NCI-H146 (cell line): ENCODE measurements around the gene TLK2.
A peak's percentile ranks its signal among the peaks of the same experiment; 100 is the strongest.

Source experiments
- DNase-seq: peaks from one replicate; lab custom pipeline; 2025; lab: John Stamatoyannopoulos, UW

TLK2 gene

DNA sequence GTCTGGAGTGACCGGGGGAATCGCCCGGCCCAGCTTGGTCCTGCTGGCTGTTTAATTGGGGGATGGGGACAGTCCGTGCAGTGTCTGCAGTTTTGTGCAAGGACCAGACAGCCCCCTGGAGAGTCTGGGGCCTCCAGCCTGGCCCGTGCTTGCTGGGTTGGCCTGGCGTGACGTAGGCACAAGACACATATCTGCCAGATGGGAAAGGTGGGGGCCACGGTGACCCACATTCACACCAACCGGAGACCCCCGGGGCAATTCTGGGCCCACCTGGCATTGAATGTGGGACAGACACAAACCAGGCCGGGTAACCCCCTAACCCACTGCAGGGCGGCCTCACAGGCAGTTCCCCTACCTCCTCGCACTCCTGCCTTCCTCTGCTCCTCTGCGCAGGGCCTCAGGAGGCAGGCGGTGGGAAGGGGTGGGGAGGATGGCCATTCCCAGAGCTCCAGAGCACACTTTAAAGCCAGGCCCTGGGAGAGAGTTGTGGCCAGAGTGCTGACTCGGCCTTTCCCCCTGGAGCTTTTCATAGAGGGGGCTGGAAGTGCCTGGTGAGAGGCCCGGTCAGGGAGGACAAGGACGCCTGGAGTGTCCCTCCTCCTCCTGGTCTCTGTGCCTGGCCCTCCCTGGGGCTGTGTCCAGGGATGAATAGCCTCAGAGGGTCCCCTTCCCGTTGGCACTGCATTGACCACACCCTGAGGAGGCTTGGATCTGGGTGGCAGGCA, 150.4 kb downstream of the TLK2 start:
- DNase-seq: no peak

DNA sequence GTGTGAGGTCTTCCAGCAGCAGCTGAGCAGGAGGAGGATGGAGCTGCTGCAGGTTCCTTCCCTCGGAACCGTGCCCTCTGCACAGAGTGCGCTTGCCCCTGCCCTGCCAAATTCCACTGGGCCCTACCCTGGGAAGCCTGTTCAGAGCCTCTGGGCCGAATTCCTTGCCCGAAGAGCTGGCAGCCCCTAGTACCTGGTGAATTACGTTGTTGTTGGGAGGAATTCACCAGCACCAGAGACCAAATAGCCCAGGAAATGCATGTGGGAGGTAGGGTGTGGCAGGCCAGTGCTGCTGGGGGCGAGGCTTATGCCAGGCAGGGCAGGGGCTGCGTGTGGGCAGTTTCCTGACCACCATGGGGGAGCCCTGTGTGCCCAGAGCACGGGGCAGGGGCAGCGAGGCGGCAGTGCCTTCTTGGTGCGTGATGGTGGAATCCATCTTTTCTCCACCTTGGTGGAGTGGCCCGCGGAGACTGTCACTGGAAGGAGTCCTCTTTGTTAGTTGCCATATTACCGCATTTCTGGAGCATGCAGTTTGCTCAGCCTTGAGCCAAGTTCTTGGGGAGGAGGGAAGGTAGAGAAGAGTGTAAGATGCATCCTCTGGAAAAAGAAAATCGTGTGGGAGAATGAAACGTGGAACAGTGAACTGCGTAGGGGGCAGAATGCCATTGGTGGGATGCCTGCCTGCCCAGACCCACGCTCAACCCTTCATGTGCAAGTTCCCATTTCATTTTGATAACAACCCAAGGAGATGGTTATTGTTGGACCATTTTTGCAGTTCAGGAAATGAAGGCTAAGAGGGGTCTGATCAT, 151.1 kb downstream of the TLK2 start:
- DNase-seq: no peak

DNA sequence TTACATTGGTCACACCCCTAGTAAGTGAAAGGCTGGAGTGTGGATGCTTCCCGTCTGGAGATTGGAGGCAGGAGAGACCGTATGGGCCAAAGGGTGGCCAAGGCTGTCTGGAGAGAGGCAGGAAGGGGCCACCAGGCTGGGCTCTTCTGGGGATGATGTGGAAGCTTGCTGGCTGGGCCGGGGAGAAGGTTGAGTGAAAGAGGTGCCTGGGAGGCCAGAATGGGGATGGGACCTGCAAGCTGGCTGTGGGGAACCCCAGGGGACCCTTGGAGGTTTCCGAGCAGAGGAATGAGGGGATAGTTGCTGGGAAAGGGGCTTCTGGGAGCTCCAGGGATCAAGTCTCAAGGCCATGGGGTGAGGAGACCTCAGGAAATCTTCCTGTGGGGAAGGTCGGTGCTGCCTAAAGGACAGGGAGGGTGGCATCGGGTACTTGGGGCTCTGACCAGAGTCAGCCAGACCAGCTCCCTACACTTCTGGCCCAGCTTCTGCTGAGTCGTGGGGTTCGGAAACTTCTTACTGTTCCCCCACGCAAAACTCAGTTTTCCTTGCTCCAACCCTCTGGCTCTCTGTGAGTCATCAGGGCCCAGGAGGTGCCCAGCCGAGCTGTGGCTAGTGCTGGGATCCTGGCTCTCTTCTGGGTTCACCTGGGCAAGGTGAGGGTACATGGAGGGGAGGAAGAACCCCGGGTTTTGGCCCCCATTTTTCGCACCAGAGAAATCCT, 151.9 kb downstream of the TLK2 start:
- no peak for DNase-seq

DNA sequence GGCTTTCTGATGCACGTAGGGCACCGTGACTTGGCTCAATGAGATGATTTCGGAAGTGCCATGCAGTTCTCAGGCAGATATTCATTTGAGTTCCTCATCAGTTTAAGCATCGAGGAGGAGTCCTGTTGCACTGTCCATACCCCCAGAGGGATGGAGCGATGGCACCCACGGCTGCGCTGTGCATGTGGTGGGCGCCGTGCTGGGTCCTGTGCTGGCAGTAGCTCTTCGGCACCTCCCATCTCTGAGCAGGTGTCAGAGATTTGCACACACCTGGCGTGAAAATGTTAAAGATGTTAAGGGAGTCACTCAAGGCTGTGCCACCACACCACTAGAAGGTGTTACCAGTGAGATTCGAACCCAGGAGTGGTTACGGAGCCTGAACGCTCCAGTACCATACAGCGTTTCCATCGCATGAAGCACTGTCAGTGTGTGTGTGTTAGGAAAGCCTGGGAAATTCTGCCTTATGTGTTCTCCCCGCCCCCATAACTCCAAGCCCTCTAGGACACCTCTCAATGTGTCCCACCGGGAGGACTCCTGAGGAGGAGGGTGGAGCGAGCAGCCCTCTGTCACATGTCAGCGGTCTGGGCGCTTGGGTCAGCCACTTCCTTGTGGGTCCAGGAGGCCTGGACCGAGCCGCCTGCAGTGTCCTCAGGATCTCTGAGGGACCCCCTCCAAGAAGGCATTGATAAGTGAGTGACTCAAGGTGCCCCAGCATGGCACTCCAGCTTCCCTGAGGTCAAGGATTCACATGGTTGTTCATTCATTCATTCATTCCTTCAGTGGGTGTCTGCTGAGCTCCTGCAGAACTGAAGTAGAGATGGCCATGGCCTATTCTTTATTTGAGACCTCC, 152.7 kb downstream of the TLK2 start:
- DNase-seq: no peak

DNA sequence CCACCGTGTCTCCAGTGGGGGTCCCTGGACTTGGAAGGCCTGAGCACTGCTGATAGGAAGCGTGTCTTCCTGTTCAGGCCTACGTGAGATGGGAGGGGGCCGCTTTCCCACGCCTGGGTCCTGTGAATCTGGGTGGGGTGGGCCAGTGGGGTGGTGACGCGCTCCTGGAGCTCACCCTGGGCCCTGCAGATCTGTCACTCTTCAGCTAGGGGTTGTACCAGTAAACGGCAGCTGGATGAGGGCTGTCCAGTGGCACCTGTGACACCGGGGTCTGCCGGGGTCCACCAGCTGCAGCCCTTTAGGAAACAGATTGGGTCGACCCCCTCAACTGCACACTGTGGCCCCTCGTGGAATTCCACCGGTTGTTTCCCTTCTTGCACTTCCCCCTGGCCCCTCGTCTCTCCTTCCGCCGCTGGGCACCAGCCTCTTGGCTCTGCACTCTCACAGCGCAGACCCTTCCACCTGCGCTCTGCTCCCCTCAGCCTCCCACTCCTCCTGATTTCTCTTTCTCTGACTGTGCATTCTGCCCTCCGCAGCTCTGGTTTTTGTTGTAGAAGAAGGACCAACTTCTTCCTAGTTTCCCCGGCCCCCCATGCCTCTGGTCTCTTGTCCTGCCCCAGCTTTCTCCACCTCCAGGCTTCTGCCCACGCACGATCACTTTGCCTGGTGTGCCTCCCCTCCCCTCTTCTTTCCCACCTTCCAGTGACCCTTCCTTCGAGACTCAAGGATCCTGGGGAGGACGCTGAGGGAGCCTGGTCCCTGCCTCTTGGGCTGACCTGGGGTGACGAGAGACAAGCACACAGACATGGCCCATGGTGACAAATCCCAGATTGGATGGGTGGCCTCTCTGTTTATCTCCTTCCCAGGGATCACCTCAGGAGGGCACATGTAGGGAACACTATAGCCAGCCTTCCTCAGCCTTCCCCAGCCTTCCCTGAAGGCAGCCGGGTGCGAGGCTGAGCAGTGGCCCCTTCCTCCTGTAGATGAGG, 153.6 kb downstream of the TLK2 start:
- DNase-seq: no peak

DNA sequence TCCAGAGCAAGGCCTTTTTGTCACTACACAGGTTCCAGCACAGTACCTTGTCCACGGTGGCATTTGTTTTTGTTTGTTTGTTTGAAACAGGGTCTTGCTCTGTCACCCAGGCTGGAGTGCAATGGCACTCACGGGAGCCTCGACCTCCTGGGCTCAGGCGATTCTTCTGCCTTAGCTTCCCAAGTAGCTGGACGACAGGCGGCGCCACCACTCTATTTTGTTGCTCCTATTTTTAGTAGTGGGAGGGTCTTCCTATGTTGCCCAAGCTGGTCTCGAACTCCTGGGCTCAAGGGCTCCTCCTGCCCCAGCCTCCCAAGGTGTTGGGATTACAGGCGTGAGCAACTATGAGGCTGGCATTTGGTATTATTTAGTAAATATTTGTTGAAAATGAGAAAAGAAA, 159.2 kb downstream of the TLK2 start:
- DNase-seq: no peak

DNA sequence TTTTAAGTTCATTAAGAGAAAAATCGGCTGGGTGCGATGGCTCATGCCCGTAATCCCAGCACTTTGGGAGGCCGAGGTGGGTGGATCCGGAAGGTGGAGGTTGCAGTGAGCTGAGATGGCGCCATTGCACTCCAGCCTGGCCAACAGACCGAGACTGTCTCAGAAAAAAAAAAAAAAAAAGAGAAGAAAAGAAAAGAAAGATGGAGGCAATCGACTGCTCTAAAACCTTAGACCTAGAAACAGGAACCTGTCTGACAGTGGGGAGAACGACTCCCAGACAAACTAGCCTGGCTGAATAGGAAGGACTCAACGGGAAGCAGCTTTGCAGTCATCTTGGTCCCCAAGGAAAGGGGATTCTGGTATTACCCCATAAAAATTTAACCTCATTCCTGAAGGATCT, 162.5 kb downstream of the TLK2 start:
- no peak for DNase-seq

DNA sequence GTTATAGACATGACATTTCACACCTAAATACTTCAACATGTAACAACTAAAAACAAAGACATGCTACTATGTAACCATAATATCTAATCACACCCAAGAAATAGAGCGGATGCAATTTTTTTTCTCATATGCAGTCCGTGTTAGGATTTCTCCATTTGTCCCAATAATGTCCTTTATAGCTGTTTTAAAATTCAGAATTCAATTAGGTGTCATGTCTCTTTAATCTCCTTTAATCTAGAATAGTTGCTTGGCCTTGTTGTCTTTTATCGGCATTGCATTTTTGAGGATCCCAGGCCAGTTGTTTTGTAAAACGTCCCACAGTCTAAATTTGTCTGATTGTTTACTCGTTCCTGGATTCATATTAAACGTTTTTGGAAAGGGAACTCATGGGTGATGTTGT, 163.3 kb downstream of the TLK2 start:
- no peak for DNase-seq

DNA sequence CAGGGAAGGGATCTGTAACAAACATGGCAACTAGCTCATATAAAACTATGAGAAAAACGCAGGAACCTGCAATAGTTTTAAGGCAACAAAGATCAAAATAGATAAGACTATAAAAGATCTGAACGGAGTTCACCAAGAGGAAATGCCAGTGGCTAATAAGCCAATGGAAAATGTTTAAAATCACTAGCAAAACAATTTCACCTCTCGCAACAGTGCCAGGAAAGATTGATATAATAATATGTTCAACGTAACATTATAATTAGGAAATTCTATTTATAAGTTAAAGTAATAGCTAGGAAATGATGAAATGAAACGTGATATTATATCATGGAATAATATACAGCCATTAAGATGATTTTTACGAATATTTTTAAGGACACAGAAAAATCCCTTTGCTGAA, 164.9 kb downstream of the TLK2 start:
- DNase-seq: no peak

DNA sequence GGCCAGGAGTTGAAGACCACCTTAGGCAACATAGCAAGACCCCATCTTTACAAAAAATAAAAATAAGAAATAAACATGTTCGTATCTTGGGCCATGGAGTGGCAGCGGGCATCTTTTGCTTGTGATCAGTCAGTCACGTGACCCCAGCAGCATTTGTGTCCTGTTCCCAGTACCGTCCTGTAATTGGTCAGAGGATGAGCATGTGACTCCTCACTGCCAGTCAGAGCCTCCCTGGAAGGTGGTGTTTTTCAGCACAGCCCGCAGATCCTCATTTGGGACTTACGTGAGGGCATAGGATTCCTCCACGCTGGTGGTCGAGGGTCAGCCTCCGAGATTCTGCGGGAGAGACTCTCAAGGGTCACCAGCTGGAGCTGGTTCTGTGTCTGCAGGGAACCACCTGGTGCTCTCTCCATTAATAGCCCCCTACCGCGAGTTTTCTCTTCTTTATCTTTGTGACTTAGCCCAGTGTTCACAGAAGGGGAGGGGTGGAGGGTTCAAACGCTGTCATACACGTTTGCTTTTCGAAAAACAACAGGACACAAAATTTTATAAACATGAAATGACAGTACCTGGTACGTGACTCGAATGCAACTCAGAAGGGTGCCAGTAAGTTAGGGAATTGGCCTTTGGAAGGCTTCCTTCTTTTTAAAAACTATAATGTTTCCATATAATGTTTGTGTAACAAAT, 166.0 kb downstream of the TLK2 start:
- DNase-seq: peak; percentile 92

DNA sequence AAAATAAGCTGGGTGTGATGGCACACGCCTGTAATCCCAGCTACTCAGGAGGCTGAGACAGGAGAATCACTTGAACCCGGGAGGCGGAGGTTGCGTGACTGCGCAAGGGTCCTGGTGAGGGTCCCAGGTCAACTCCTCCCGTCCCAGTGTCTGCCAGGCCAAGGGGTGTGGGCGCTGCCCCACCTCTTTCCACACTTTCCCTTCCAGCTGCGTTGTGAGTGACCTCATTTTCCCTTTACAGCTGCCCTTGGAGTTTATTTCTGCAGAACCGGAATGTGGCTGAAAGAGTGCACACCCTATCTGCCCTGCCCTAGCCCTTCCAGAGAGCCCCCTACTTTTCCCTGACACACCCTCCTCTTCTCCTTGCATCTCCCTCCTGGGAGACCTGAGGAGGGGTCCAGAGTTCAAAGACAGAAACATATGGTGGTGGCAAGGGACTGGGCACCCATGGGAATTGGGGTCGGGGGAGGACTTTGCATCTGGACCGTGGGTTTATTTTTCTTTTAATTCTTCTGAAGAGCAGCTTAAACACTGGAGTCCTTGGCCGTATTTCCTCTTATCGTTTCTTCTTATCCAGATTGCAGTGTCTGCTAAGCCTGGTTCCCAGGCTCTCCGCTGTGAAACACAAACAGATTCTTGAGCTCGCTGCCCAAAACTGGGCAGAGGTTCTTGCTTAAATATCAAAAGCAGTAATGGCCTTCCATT, 169.8 kb downstream of the TLK2 start:
- no peak for DNase-seq

DNA sequence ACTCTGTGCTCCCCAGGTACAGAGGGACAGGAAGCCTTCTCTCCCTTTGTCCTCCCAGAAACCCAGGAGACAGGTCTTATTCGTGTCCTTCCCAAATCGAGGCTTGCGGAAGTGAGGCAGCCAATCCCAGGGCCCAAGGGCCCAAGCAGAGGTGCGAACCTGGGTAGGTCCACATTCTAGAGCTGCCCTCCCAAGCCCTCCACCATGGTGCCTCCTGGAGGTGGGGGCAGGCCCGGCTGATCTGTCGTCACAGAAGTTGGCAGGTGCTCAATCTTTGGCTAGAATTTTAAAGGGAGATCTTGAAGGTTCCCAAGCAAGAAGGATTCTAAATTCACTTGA, 170.3 kb downstream of the TLK2 start:
- DNase-seq: no peak

DNA sequence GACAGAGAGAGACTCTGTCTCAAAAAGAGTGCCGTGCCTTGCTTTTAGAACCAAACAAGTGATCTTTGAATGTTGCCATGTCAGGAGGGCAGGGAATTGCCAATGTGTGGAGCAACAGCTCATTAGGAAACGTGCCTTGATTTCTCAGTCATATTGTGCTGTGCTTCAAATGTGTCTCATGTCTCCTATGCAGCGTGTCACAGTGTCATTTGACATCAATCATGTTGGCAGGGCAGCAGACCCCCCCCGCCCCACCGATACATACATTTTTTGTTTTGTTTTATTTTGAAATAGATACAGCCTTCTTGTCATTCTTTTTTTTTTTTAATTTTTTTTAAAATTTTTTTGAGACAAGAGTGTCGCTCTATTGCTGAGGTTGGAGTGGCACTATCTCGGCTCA, 170.9 kb downstream of the TLK2 start:
- DNase-seq: no peak

DNA sequence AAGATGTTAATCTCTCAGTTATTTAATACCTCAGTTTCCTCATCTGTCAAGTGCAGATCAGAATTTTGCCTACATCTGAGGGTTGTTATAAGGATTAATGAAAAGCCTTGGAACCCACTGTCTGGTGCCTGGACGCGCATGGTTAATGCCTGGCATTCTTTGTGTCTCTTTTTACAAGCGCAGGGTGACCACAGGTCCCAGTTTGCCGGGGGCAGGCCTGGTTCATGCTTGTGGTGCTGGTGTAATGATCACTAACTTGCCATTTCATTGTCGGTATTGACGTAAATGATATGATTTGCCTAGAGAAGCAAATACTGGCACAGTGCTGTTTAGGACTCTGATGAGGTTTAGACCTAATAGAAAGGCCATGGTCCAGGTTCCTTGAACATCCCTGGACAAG, 172.0 kb downstream of the TLK2 start:
- DNase-seq: no peak

DNA sequence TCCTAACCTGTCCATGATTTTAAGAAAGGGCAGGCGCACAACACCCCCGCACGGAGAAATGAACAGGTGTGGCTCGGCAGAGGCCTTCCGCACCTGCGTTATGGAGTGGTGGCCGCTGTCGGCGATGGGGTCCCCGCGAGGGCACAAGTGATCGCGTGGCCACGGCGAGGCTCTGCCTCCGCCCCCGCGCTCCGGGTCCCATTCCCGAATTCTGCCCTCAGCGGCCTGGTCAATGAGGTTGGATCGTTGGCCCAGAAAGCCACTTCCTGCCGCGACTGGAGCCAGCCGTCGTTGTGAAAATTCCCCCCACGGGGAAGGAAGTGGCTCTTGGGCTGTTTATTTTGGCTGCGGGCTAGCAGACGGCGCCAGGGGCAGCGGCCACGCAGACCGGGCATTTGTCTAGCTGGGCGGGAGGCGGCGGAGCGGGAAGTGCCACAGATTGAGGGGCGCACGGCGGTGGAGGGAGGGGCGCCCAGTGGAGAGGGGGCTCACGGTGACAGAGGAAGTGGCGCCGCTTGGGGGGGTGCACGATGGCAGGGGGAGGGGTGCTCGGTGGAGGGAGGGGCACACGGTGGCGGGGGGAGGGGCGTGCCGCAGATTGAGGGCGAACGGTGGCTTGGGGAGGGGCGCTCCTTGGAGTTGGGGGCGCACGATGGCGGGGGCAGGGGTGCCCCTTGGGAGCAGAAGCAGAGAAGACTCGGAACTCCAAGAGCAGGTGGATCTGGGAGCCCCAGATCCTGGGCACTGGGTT, 173.8 kb downstream of the TLK2 start:
- DNase-seq: peak; percentile 56

DNA sequence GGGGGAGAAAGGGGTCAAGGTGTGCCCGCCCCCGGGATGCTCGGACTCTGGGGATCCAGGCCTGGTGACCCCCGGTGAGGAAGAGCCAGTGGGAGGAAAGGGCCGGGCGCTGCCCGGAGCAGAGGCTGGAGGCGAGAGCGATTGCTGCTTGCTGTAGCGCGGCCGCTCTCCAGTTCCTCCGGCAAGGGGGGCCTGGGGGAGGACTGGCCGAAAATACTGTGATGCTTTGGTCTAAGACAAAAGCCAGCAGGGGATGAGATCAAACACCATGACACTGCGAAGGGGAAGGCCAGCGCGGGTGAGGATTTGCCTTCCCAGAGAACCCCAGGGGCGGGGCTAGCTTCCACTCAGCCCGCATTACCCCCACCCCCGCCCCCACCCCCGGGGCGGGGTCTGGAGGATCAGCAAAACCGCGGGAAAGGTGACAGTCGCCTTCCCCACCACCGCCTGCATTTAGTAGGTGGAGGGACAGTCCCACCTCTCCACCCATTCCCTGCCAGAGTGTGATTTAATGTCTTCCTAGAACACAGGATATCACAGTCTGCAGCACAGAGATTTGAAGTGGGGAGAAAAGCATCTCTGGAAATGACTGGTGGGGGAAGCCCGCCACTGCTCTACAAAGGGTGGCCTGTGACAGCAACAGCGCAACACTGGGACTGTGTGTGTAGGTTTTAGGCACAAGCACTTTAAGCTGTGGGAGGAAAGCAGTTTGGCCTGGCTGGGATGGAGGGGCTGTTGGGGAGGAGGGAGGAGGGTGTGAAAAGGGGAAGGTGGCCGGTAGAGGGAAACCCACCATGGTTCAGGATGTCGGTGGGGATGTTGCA, 174.6 kb downstream of the TLK2 start:
- DNase-seq: peak; percentile 88

DNA sequence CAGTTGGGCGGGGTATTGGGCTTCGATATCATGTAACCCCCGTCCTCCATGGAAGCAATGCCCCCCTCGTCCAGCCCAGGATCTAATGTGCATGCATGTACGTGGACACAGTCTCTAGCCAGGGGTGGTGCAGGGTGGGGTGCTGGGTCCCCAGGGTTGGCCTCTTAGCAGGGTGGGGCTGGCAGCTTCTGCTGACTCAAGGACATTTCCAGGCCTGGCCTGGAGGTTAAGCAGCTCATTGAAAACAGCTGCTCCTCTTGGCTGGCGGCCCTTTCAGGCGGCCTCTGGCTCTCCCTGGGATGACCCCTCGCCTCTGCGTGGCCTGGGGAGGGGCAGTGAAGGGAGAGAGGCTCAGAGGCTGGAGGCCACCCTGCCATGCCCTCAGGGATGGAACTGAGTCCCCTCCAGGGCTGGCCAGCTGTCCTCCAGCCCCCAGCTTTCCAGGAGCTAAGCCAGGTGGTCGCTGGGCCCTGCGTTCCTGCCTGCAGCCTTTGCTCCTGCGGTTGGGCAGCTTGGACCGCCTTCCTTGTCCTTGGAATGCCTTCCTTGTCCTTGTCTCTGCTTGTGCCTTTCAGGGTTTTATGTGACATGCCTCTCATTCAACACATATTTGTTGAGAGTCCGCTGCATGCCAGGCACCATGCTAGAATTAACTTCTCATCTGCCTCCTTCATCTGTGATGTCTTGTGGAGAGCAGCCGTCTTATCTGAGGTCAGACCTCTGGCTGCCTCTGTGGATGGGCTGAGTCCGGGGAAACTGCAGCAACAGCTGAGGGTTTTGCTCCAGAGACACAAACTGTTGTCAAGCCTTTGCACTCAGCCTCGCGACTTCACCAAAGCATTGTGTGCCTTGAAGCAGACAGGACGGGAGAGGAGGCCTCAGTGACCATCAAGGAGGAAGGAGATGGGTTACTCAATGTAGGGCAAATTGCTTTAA, 175.5 kb downstream of the TLK2 start:
- no peak for DNase-seq
